DMS 273 treated with DMSO at 0.1 percent for 48 hours (cell line): Measurements from ENCODE around the gene ERLIN1.

ENCODE experiments used
- DNase-seq: peaks from one replicate; lab custom pipeline; 2025; lab: John Stamatoyannopoulos, UW

The ERLIN1 gene

GRCh38 chr10:100172349-100172748 lies 13.5 kb downstream of the ERLIN1 start:
- DNase-seq = no peak

- DNase-seq = no peak
Observed at GRCh38 chr10:100168313-100168643, 17.6 kb downstream of the ERLIN1 start.

- no peak for DNase-seq
Observed at GRCh38 chr10:100167553-100168312, 18.1 kb downstream of the ERLIN1 start.

DNA sequence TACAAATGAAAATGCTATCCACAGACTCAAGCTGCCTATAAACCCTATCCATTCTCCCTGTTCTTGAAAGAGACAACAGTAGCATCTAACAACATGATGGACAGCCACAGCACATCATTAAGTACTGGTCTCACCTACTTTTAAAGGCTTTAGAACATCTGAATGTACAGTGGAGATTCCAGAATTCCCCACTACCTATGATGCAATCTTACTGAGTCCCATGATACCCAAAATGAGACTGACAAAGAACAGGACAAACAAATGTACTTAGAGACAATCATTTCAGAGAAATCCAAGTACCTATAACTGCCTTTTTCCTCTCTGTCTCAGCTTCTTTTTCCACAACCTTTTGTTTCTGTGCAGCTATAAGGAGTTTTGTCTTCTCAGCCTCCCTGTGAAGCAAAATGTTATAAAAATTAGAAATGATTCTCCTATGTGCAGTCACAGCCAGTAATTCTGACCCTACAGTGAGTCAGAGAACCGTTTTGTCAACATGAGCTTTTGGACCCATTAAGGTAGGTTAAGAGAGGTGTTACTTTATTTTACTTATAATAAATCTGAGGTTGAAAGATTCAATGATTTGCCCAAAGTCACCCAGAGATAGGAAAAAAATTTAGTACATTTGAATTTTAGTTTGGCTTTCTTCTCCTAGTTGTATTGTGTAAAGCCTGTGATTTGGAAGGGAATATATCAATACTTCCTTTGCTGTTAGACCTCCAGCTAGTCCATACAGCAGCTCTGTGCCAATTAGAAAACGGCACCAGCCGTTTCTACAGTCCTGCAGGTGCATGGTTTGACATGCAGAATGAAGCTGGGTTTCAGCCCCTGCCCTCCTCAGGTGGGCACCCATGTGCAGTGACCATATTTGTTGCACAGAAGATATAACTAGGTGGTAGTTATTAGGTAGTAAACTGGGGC lies 21.9 kb downstream of the ERLIN1 start:
- no peak for DNase-seq

- no peak for DNase-seq
Observed at GRCh38 chr10:100162696-100163095, 23.1 kb downstream of the ERLIN1 start.

GRCh38 chr10:100158044-100158805 lies 27.6 kb downstream of the ERLIN1 start:
- no peak for DNase-seq

DNA sequence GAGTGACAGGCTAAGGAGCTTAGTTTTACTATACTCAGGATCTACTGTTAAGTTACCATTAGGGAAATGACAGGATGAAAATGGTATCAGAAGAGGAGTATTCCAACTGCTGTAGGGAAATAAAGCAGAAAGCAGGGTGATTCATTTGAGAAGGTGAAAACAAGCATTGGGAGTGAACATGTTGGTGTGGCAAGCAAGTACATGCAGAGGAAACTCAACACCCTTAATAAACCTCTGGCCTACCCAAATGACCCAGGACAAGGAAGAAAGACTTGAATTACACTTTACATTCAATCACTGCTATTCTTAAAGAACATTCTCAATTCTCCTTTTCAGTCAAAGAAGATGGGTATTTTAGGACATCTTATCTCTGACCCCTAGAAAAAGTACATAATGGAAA lies 28.7 kb downstream of the ERLIN1 start:
- no peak for DNase-seq

DNA sequence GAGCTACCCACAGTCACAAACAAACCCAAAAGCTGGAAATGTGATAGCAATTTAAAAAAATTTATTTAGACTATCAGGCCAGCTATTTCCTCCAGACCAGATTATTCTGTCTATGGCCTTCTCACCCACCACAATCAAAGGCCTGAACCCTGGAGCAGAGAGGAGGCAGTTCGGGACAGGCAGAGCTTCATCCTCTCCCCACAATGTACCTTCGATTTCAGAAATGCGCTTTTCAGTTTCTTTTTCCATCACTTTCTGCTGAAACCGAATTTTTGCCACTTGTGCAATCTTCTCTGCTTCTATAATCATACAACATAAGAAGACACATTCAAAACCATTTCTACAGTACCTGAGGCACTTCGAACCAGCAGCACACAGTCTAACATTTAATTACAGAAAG lies 29.9 kb downstream of the ERLIN1 start:
- no peak for DNase-seq

DNA sequence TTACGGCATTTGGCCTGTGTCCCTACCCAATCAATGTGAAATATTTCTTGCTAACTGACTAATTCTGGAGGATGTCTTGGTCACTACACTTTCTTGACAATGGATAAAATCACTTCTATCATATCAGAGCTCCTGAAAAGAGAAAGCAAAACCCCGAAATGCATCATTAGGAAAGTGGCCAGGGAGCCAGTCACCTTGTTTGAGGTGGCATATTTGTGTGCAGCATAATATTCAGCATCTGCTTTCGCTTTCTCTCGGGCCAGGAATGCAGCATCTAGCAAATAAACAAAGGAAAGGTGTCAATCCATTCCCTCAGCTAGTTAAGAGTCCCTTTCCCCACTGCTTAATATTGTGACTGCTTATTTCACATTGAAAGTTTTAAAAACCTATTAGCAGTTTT lies 31.2 kb downstream of the ERLIN1 start:
- no peak for DNase-seq

DNA sequence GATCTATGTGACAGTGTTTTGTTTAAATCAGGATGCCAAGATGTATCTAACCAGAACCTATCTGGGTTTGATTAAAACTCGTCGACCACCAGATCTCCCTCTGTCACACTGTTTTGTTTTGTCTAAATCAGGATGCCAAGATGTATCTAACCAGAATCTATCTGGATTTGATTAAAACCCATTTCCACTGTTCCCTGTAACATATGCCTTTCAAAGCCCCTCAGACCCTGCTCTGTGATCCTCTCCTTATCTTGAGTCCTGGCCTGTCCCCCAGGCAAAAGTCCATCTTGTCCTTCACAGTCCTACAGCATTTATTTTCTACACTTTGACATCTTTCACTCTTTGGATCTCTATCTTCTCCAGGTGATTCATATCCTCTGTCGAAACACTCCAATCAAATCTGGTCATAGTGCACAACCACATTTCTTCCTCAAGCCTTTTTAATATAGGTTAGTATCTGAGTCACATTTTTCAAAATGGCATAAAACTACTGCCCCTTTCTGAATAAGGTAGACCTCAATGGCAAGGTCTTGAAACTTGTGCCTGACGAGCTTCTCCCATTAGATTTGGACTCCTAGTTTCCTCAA lies 32.5 kb downstream of the ERLIN1 start:
- DNase-seq = no peak

GRCh38 chr10:100151723-100152300 lies 34.0 kb downstream of the ERLIN1 start:
- DNase-seq = no peak

DNA sequence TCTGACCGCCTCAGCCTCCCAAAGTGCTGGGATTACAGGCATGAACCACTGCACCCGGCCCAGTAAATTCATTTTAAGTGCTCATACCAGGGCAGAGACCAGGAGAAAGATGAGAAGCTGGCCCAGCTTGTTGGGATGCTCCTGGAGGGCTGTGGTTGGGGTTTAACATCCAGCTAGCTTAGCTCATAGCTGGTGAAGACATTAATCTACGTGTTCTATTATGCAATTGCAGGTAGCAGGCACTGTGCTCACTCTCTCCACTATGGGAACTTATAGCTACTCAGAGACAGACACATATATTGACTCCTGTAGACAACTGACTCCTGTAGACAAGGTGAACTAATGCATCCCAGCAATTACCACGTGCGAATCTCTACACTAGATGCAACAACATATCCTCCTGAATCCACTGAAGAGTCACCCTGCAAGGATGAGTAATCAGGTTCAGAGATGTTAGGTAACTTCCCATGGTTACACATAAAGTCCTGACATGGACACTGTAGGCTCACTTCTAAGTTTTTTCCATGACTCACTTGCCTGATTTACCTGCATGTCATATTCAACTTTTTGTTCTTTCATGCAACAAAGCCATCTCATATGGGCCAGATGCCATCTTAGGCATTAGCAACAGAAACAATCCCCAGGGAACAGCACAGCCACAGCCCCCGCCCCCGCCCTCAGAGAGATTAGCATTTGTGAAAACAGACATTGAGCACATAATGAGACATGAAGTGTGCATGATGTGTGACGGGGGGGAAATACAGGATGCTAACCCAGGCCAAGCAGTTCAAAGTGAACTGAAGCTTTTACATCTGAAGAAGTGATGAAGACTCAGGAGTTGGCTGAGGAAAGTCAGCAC lies 37.2 kb downstream of the ERLIN1 start:
- DNase-seq = no peak

- no peak for DNase-seq
Observed at GRCh38 chr10:100146875-100147650, 38.8 kb downstream of the ERLIN1 start.

DNA sequence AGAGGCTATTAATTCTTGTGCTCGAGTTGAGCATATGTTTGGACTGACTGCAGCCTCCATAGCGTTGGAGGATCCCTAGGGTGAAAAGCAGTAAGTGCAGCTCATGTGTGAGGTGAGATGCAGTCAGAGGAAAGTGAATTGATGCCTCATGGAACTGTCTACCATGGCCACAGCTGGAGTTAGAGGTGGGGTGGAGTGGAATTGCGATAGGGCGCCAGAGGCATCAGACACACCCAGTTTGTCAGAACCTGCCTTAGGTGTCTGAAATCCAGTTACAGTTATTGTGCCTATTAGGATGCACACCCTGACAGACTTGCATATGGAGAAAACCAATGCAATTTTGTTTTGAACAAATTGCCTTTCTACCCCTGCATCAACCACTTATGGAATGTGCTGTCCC lies 39.4 kb downstream of the ERLIN1 start:
- DNase-seq = no peak

- no peak for DNase-seq
Observed at GRCh38 chr10:100143756-100144155, 42.1 kb downstream of the ERLIN1 start.

DNA sequence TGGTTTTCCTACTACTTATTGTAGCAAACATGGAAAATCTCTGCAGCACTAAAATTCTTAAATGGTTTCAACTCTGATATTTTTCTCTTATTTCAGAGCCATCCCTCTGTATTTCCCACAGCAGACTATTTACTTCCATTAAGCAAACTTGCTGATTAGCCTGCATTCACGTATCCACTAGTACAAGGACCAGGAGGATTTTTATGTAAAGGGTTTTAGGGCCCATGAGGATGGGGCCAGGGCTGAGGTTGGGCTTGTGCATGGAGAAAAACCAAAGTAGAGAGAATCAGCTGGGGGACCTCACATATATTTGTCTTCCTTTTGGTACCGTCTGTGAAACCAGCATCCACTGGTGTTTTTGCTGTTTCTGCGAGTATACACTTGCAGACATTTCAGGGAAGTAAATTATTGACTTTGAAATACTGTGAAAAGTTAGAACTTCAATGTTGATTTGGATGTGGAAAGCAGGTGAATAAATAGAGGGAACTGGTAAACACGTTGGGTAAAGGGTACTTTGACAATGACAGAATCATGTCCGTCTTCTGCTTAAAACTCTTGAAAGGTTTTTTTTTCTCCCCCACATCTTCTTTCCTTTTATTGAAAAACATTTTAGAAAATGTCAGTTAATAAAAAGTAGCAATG lies 44.3 kb downstream of the ERLIN1 start:
- DNase-seq = no peak

GRCh38 chr10:100140070-100140469 lies 45.8 kb downstream of the ERLIN1 start:
- no peak for DNase-seq

- DNase-seq = no peak
Observed at GRCh38 chr10:100138921-100139496, 46.8 kb downstream of the ERLIN1 start.

- DNase-seq = no peak
Observed at GRCh38 chr10:100135486-100135885, 50.3 kb downstream of the ERLIN1 start.
